GM19351 (cell line): Measurements from ENCODE around the gene GAB4.

Experiments used
- ATAC-seq: cut with Tn5 transposase; IDR thresholded peaks from one replicate; pipeline ENCODE4 v1.9.1; 2021; ENCODE audit warnings: mild to moderate bottlenecking, moderate library complexity; ENCODE audit not compliant: unreplicated experiment

GAB4 gene

DNA sequence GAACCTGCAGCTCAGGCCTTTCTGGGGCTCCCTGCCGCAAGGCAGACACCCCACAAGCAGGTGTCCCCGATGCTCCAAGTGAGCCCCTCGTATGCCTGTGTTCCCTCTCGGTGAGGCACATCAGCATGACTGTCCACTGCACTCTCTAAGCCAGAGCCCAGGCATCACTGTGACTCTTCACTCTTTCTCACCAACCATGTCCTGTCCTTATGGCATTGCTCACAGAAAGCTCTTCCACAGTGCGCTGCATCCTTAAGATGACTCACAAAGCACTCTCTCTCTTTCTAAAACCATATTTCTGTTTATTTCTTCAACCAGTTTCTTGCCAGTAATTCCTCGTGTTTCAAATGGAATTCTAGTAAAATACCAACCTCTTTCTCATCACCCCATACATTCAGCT lies 18.1 kb downstream of the GAB4 start:
- no peak for ATAC-seq

GRCh38 chr22:16988257-16988656 lies 19.8 kb downstream of the GAB4 start:
- no peak for ATAC-seq

- no peak for ATAC-seq
These were observed 20.2 kb downstream of the GAB4 start for GRCh38 chr22:16987822-16988221.

DNA sequence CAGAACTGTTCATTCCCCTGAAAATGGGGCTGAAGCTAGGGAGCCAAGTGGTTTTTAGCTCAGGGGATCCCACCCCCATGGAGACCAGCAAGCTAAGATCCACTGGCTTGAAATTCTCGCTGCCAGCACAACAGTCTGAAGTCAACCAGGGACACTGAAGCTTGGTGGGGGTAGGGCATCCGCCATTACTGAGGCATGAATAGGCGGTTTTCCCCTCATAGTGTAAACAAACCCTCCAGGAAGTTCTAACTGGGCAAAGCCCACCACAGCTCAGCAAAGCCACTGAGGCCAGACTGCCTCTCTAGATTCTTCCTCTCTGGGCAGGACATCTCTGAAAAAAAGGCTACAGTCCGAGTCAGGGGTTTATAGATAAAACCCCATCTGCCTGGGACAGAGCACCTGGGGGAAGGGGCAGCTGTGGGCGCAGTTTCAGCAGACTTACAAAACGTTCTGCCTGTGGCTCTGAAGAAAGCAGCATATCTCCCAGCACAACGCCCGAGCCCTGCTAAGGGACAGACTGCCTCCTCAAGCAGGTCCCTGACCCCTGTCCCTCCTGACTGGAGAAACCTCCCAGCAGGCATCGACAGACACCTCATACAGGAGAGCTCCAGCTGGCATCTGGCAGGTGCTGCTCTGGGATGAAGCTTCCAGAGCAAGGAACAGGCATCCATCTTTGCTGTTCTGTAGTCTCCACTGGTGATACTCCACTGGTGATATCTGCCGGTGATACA lies 32.7 kb downstream of the GAB4 start:
- no peak for ATAC-seq

DNA sequence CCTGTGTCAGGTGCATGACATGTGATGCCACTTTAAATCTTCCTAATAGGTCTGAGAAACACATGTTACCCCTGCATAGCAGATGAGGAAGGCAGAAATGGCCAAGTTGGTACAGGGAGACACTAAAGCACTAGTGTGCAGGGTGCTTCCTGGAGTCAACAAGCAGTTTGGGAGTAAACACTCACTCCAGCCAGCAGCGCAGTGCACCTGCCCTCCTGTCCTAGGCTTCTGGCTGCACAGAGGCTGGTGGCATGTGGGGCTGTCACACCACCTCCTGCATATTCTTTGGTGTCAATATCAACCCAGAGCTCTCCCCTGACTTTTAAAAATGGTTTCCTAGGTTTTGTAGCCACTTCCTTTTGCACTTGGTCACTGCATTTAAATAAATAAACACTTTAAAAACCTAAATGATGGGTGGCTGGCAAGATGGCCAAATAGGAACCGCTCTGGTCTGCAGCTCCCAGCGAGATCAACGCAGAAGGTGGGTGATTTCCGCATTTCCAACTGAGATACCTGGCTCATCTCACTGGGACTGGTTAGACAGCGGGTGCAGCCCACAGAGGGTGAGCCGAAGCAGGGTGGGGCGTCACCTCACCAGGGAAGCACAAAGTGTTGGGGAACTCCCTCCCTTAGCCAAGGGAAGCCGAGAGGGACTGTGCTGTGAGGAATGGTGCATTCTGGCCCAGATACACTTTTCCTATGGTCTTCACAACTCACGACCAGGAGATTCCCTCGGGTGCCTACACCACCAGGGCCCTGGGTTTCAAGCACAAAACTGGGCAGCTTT lies 33.5 kb downstream of the GAB4 start:
- ATAC-seq = no peak

DNA sequence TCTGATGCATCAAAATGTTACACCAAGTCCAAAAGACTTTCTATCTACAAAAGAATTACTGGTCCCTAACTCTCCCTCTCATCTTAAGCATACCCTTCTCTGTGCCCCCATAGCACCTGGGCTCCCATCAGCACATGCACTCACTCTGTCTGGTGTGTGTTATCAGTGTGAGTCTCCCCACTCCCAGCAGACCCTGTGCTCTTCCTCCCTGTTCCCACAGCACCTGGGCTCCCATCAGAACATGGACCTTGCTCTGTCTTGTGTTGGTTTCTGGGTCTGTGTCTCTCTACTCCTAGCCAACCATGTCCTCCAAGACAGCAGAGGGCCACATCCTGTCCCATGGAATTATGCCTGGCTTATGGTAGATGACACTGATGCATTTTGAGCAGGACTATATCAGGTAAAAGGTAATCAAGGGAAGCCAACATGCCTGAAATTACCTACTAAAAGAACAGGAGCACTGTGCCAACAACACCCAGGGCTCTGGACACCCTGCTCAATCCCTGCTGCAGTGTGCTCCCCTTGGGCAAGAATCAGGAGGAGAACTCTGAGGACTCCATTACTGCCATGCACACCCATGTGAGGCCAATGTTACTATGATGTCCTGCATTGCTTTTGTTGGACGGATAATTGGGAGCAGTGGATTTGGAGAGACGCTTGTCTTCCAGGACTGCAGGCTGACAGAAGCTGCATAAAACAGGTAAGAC lies 34.3 kb downstream of the GAB4 start:
- ATAC-seq = no peak

DNA sequence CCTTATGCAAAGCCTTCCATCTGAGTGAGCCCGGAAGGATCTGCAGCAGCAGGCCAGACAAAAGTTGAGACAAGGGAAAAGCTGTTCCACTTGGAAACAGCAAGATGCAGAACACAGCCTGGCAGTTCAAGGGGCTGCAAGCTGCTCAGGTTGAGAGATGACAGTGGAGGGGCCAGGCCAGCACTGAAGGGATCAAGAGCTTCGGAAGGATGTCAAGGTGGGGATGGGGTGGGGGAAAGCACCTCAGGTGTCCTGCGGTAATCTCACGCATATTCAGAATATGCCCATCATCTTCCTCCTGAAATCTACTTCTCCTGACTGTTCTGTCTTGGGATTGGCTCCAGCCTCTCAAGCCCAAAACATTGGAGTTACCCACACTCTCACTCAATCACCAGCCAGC lies 35.7 kb downstream of the GAB4 start:
- ATAC-seq = no peak

DNA sequence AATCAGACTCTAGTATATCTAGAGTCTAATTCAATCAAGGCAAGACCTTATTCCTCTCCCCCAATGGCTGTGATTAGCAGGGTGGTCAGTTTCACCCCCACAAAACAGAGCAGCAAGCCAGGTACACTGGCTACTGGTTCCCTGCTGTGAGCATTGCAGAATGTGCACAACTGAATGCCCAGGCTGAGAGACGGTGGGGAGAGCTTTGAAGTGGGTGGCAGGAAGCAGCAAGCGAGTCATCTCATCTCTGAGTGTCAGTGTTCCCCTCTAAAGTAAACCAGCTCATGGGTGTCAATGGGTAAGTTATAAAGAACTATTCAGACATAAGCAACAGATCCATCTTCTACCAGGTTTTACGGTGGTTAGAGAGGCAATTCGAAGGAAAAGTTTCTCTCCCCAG lies 37.6 kb downstream of the GAB4 start:
- no peak for ATAC-seq

DNA sequence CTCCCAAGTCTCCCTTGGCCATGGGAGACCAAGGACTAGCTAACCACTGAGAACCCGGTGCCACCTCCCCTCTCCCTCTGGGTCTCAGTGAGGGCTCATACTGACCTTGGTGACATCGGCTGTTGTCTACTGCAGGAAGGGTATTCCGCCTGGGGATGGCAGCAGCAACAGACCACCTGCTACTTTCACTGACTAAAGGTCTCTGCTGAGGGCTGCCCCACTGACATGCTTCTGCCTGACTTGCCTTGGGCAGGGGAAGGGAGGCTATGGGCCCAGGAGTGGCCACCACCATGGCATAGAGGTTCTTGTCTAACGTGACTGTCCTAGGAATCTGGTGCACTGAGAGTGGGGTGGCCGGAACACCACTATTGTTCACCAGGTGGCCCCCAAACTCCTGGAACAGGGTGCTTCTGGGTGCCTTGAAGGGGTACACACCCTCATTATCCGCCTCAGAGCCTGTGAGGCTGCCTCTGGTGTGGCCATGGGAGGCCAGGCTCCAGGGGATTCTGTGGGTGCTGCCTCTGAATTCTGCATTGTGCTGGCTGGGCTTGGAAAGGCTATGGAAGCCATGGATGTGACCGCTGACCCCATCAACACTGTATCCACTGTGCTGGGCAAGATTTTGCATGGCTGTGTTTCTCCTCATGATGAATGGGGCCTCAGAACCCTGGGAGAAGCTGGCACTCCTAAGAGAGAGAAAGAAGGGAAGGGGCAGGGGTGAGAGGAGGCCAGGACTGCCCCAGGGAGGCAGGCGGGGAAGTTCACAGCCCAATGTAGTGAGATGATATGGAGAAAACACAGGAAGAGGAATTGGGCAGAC lies 38.3 kb downstream of the GAB4 start:
- ATAC-seq = no peak

DNA sequence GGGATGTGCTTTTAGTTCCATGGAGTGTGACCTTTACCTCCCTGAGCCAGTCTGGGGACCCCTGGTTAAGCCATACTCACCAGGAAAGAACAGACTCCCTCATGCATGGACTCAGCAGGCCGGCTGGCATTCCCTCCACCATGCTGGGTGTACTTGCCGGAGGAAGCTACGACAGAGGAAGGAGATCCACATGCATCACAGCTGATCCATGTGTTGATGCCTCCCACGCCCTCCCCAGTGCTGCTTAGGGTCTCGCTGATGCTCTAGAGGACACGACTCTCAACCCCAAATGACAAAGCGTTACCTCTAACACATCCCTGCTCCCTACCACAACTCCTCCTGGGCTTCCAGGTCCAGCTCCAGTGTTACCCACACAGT lies 39.8 kb downstream of the GAB4 start:
- no peak for ATAC-seq

GRCh38 chr22:16967453-16968217 lies 40.4 kb downstream of the GAB4 start:
- ATAC-seq = no peak

GRCh38 chr22:16966251-16966650 lies 41.8 kb downstream of the GAB4 start:
- no peak for ATAC-seq

GRCh38 chr22:16965560-16965959 lies 42.5 kb downstream of the GAB4 start:
- no peak for ATAC-seq

- no peak for ATAC-seq
These were observed 42.9 kb downstream of the GAB4 start for GRCh38 chr22:16965083-16965482.

- no peak for ATAC-seq
These were observed 43.7 kb downstream of the GAB4 start for GRCh38 chr22:16964366-16964765.

DNA sequence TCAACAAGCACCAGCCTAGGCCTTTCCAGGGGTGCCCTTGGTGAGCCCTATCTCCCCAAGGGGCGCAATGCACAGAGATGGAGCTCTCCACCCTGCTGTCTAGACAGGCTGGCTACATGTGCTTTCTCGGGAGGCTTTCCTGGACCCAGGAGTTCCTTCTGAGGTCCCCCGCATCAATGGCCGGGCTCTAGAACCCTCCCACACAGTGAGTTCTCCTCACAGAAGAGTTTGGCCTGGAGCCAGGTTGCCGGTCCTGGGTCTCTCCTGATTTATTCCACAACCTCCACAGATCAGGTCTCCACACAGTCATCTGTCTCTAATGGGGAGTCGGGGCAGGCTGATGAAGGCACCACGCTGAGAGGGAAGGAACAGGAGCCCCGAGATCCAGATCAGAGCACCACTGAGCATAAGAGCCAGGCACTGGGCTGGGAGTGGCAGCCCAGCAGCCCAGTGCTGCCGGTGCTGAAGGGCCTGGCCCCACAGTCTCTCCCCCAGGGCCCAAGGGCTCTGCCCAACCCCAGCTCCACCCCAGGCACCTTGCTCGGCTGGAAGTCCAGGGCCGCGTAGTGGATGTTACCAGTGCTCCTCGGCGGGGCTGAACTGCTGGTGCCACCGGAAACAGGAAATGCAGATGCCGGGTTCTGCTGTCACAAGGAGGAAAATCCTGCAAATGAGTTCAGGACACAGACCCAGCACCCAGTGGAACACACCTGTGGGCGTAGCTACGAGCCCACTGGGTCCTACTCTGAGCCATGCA lies 44.7 kb downstream of the GAB4 start:
- ATAC-seq = no peak

GRCh38 chr22:16962501-16962900 lies 45.5 kb downstream of the GAB4 start:
- ATAC-seq = no peak

GRCh38 chr22:16961477-16962186 lies 46.4 kb downstream of the GAB4 start:
- no peak for ATAC-seq

DNA sequence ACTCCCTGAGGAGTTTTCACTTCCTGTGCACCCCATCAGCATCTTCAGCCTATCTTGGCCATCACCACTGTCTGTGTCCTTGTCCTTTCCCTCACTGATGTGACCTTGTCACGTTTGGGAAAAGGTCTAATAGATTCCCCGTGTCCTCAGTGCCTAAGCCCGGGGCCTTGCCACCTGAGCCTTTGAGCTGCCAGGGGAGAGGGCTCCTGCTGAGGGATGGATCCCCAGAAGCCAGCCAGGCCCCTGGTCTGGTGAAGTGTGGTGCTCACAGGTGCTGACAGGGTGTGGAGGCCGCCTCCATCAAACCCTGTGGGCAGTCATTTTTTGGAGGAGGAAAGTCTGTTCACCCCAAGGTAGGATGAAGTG lies 47.2 kb downstream of the GAB4 start:
- no peak for ATAC-seq
